Thyroid gland (tissue), 4 donors: Measurements from ENCODE around the gene COL10A1. TPM values are rescaled to one million over a fixed set of nuclear protein-coding genes. Genes with fewer than 3 reads are reported as not detected.

ENCODE experiments used
- DNase-seq, 2 donors: peaks; one replicate each; pipeline ENCODE4 v3.0.0-alpha.2; 2019
- H3K27ac ChIP-seq, 3 donors: fragments of 200-600 bp; sonication (generic); 1 replicate in 2 of 3; 2 replicates in 1 of 3; pipeline ENCODE4 v1.5.1; 2016 to 2019; ENCODE audit warnings: mild to moderate bottlenecking in 1 of 3, moderate library complexity in 1 of 3
- H3K27me3 ChIP-seq: fragments of 200-600 bp; sonication (generic); one replicate; pipeline ENCODE4 v1.5.1; 2019
- H3K36me3 ChIP-seq, 2 donors: fragments of 200-600 bp; sonication (generic); one replicate each; pipeline ENCODE4 v1.5.1; 2016 to 2019
- H3K4me1 ChIP-seq, 2 donors: fragments of 200-600 bp; sonication (generic); one replicate each; pipeline ENCODE4 v1.5.1; 2017 to 2019
- H3K4me3 ChIP-seq, 3 donors: fragments of 200-600 bp; sonication (generic); replicated peaks in 1 of 3; 1 replicate in 2 of 3; 2 replicates in 1 of 3; pipeline ENCODE4 v1.5.1; 2016; ENCODE audit warnings: mild to moderate bottlenecking in 1 of 3
- H3K9me3 ChIP-seq: fragments of 200-600 bp; sonication (generic); one replicate; pipeline ENCODE4 v1.5.1; 2017
- POLR2A ChIP-seq, 2 donors: fragments of 450-650 bp; IDR thresholded peaks; one replicate each; pipeline ENCODE4 v1.6.1; 2017; ENCODE audit warnings: antibody characterized with exemption in 2 of 2, mild to moderate bottlenecking in 2 of 2, moderate library complexity in 1 of 2
- WGBS, 2 donors: methylation state at CpG; one replicate each; pipeline ENCODE4 v1.1.5; 2017; 5-methylcytosine and 5-hydroxymethylcytosine counted together
- intact Hi-C: fragments of 100-400 bp; cut with DNase I; formaldehyde crosslinking; loops from one replicate; pipeline ENCODE4 v1.15.1; 2023
- total RNA-seq, 4 donors: library from RNA; depleted of rRNA; stranded (reverse); fragments of >200 nt; gene quantifications; one replicate each; pipeline ENCODE4 v1.2.3, GENCODE V29; 2016
- TF ChIP-seq, protein P1 (sequence below), 6 experiments: fragments of 200-600 bp in 3 of 6; fragments of 450-650 bp in 3 of 6; sonication (generic) in 3 of 6; IDR thresholded peaks; one replicate each; pipeline ENCODE4 v1.5.1; 2016 to 2019; ENCODE audit warnings: antibody characterized with exemption in 6 of 6, mild to moderate bottlenecking in 2 of 6, inconsistent platforms in 1 of 6, moderate library complexity in 1 of 6

Gene COL10A1
- total RNA-seq, 4 donors from 2014 or later = 0.78 TPM; not detected in 3

DNA sequence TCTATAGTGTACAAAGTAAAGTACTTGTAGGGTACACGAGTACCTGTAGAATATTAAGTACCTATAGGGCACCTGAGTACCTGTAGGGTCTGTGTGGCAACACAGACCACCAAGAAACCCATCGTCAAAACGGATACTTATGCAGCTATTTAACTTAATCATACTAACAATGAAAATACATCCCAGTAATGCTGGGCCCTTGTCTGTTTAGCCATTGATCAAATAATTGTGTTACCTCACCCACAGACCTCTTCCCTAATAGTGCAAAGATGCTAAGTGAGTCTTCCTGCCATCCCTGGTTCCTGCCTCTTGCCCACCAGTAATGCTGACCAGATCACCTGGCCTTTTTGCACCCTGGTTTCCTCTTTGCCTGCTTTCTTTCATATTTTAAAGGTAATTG lies 7.5 kb upstream of the COL10A1 start:
- no peak overlapping the region for H3K4me3 ChIP-seq
- no peaks in the 10 kb centered on the region for H3K36me3 ChIP-seq
- no peaks in the 10 kb centered on the region for H3K4me1 ChIP-seq
- H3K9me3 ChIP-seq = no peaks in the 10 kb centered on the region
- no peak overlapping the region for H3K27ac ChIP-seq
- WGBS, 2 donors = 76 to 82% methylated on average over 3 of the region's 3 CpGs
- no peaks in the 10 kb centered on the region for H3K27me3 ChIP-seq
- intact Hi-C loops = no loop called here
- TF ChIP-seq POLR2A (IDR thresholded peaks at IDR 0.05) = no peak
- TF ChIP-seq, protein P1, sequence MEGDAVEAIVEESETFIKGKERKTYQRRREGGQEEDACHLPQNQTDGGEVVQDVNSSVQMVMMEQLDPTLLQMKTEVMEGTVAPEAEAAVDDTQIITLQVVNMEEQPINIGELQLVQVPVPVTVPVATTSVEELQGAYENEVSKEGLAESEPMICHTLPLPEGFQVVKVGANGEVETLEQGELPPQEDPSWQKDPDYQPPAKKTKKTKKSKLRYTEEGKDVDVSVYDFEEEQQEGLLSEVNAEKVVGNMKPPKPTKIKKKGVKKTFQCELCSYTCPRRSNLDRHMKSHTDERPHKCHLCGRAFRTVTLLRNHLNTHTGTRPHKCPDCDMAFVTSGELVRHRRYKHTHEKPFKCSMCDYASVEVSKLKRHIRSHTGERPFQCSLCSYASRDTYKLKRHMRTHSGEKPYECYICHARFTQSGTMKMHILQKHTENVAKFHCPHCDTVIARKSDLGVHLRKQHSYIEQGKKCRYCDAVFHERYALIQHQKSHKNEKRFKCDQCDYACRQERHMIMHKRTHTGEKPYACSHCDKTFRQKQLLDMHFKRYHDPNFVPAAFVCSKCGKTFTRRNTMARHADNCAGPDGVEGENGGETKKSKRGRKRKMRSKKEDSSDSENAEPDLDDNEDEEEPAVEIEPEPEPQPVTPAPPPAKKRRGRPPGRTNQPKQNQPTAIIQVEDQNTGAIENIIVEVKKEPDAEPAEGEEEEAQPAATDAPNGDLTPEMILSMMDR (IDR thresholded peaks at IDR 0.05) = no peak
- DNase-seq = no peak

DNA sequence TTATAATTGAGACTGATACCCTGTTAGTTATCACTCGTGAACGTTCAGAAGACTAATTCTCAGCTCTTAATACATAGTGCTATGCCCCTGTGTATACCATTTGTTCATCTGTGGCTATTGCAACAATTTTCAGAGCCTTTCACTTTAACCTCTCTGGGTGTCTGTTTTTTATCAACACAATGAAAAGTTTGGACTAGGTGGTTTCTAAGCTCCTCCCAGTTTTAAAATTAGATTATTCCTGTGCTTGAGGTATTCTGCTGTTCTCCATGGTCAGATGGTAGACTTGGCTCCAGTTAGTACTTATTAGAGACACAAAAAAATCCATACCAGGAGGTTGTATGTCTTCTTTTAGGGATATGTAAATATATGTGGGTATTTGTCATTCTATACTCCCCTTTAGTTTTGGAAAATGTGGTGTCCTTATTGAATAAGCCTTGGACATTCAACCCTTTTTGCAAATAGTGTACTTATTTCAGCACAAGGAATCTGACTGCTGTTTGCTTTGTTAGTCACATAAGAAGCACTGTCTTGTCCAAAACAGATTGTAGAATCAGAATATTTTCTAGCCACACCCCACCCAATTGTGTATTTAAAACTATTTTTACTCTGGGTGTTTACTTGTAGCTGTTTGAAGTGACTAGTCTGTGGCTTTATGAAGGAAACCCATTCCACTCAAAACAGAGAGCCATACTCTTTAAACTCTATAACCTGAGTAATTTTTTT lies 2.0 kb upstream of the COL10A1 start:
- peaks cover 0 to 9% of the 10 kb centered on the region in 2 donors for H3K4me1 ChIP-seq
- H3K4me3 ChIP-seq = no peak overlapping the region
- H3K9me3 ChIP-seq = no peaks in the 10 kb centered on the region
- DNase-seq = no peak
- WGBS, 2 donors = 89 to 93% methylated on average over 2 of the region's 2 CpGs
- H3K36me3 ChIP-seq = no peaks in the 10 kb centered on the region
- intact Hi-C loops = no loop called here
- no peaks in the 10 kb centered on the region for H3K27me3 ChIP-seq
- no peak overlapping the region for H3K27ac ChIP-seq
- TF ChIP-seq POLR2A (IDR thresholded peaks at IDR 0.05) = no peak
- TF ChIP-seq, protein P1 (IDR thresholded peaks at IDR 0.05) = no peak

DNA sequence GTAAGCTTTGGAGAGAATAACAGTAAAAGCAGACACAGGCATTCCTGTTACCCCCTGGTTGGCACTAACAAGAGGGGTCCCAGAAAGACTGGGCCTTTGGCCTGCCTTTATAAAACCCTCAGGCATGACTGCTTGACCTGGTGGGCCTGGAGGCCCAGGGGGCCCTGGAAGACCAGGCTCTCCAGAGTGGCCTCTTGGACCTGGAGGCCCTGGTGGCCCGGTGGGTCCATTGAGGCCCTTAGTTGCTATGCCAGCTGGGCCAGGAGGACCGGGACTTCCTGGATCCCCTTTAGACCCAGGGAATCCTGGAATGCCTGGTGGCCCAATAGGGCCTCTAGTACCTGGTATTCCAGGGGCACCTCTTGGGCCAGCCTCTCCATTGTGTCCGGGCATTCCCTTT lies 5.5 kb downstream of the COL10A1 start:
- 94% methylated on average over 2 of the region's 3 CpGs; no CpG with 5 or more reads in 1 of the 2 donors for WGBS, 2 donors
- no peaks in the 10 kb centered on the region for H3K27me3 ChIP-seq
- no peaks in the 10 kb centered on the region for H3K9me3 ChIP-seq
- DNase-seq = no peak
- H3K27ac ChIP-seq = no peak overlapping the region
- peaks cover 6 to 11% of the 10 kb centered on the region in 2 donors for H3K36me3 ChIP-seq
- no peaks in the 10 kb centered on the region for H3K4me1 ChIP-seq
- H3K4me3 ChIP-seq = no peak overlapping the region
- intact Hi-C loops = no loop called here
- TF ChIP-seq, protein P1 (IDR thresholded peaks at IDR 0.05) = no peak
- no peak for TF ChIP-seq POLR2A (IDR thresholded peaks at IDR 0.05)

DNA sequence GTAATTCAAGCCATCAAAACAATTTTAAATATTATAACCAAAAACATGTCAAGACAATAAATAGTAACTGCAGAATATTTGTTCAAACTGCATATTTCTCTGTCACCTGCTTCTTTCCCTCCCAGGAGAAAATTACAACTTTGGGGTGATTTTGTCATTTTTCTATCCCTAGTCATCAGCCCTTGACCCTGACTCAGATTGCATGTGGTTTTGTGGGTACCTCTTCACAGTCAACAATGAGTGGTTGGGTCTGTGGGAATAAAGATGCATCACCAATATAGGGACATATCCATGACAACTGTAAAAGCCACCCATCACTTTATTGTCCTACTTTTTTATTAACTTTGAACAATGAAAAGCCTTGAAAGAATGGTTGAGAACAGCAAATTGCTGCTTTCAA lies 7.3 kb downstream of the COL10A1 start:
- DNase-seq = no peak
- H3K4me1 ChIP-seq = no peaks in the 10 kb centered on the region
- H3K4me3 ChIP-seq = no peak overlapping the region
- H3K9me3 ChIP-seq = no peaks in the 10 kb centered on the region
- no peaks in the 10 kb centered on the region for H3K27me3 ChIP-seq
- no peak overlapping the region for H3K27ac ChIP-seq
- H3K36me3 ChIP-seq = peaks cover 7 to 11% of the 10 kb centered on the region in 2 donors
- TF ChIP-seq POLR2A (IDR thresholded peaks at IDR 0.05) = no peak
- TF ChIP-seq, protein P1 (IDR thresholded peaks at IDR 0.05) = no peak
- intact Hi-C loops = no loop called here

DNA sequence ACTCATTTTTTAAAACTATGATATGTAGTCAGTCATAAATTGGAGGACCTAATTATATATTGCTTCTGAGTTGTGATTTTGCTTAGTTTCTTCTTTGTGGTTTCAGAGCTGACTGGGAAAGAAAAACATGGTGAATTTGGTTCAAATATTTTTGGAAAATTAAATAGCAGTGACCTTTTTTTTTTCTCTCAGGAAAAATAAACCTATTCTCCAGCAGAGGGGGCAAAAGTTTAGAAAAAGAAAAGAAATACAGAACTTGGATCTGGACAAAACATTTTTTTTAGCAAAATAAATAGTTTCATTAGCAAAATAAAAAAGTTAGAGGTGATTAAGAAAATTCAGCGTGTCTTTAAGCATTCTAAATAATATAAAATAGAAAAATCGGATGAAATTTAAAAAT lies 10.2 kb downstream of the COL10A1 start:
- H3K36me3 ChIP-seq = peaks cover 11 to 16% of the 10 kb centered on the region in 2 donors
- no peaks in the 10 kb centered on the region for H3K27me3 ChIP-seq
- DNase-seq = no peak
- no peak overlapping the region for H3K4me3 ChIP-seq
- no peak overlapping the region for H3K27ac ChIP-seq
- no peak for TF ChIP-seq POLR2A (IDR thresholded peaks at IDR 0.05)
- TF ChIP-seq, protein P1 (IDR thresholded peaks at IDR 0.05) = peak in 3 of 6 experiments; percentile 4 to 36 (median 23)
- WGBS, 2 donors = 90 to 92% methylated on average over 2 of the region's 2 CpGs
- H3K9me3 ChIP-seq = no peaks in the 10 kb centered on the region
- intact Hi-C loops = no loop called here
- no peaks in the 10 kb centered on the region for H3K4me1 ChIP-seq
